Upper lobe of left lung (tissue), 4 donors: Measurements from ENCODE around the gene MIGA2.

Experiments used
- EP300 ChIP-seq, 4 donors: sonication (generic); formaldehyde crosslinking; IDR thresholded peaks; one replicate each; pipeline ENCODE4 v1.5.1; 2017; ENCODE audit warnings: antibody characterized with exemption in 4 of 4, control low read depth in 2 of 4
- POLR2A ChIP-seq, 4 donors: fragments of 450-650 bp; IDR thresholded peaks; one replicate each; pipeline ENCODE4 v1.5.1; 2016 to 2017; ENCODE audit warnings: antibody characterized with exemption in 4 of 4, mild to moderate bottlenecking in 2 of 4
- POLR2AphosphoS5 ChIP-seq, 2 donors: sonication (generic); formaldehyde crosslinking; IDR thresholded peaks; one replicate each; pipeline ENCODE4 v1.5.1; 2017; ENCODE audit warnings: antibody characterized with exemption in 2 of 2
- TF ChIP-seq, protein P1 (sequence below), 6 experiments: fragments of 450-650 bp in 4 of 6; fragments of 200-600 bp in 2 of 6; sonication (generic) in 2 of 6; IDR thresholded peaks; one replicate each; pipeline ENCODE4 v1.5.1; 2016 to 2019; ENCODE audit warnings: antibody characterized with exemption in 6 of 6

GRCh38 chr9:129118799-129119198 is 82.4 kb downstream of the MIGA2 start:
- TF ChIP-seq, protein P1, sequence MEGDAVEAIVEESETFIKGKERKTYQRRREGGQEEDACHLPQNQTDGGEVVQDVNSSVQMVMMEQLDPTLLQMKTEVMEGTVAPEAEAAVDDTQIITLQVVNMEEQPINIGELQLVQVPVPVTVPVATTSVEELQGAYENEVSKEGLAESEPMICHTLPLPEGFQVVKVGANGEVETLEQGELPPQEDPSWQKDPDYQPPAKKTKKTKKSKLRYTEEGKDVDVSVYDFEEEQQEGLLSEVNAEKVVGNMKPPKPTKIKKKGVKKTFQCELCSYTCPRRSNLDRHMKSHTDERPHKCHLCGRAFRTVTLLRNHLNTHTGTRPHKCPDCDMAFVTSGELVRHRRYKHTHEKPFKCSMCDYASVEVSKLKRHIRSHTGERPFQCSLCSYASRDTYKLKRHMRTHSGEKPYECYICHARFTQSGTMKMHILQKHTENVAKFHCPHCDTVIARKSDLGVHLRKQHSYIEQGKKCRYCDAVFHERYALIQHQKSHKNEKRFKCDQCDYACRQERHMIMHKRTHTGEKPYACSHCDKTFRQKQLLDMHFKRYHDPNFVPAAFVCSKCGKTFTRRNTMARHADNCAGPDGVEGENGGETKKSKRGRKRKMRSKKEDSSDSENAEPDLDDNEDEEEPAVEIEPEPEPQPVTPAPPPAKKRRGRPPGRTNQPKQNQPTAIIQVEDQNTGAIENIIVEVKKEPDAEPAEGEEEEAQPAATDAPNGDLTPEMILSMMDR (IDR thresholded peaks at IDR 0.05): no peak
- TF ChIP-seq POLR2AphosphoS5 (IDR thresholded peaks at IDR 0.05) (no peak), POLR2A (IDR thresholded peaks at IDR 0.05) (no peak), EP300 (IDR thresholded peaks at IDR 0.05) (no peak)
